Body of pancreas (tissue), 4 donors: ENCODE measurements around the gene HAP1. TPM values are rescaled to one million over a fixed set of nuclear protein-coding genes. Genes with fewer than 3 reads are reported as not detected.

Source experiments
- ATAC-seq: fragments of 150-250 bp; one replicate; pipeline ENCODE4 v1.9.1; 2016
- DNase-seq, 4 donors: peaks; one replicate each; pipeline ENCODE4 v3.0.0-alpha.2; 2019
- H3K27ac ChIP-seq, 4 donors: fragments of 200-600 bp; sonication (generic); 1 replicate in 3 of 4; 2 replicates in 1 of 4; pipeline versions ENCODE4 v1.5.1 to v1.6.1; 2016 to 2019; ENCODE audit warnings: mild to moderate bottlenecking in 1 of 4, mixed read lengths in 1 of 4, moderate library complexity in 1 of 4
- H3K27me3 ChIP-seq, 2 donors: fragments of 200-600 bp; sonication (generic); one replicate each; pipeline ENCODE4 v1.6.0; 2016; ENCODE audit warnings: mild to moderate bottlenecking in 1 of 2
- H3K36me3 ChIP-seq, 2 donors: fragments of 200-600 bp; sonication (generic); replicated peaks in 1 of 2; 2 replicates each; pipeline ENCODE4 v1.5.1; 2016; ENCODE audit warnings: low read depth in 2 of 2; ENCODE audit not compliant: insufficient read depth in 1 of 2
- H3K4me1 ChIP-seq: fragments of 200-600 bp; sonication (generic); one replicate; pipeline ENCODE4 v1.6.0; 2016
- H3K4me3 ChIP-seq, 2 donors: fragments of 200-600 bp; sonication (generic); 1 replicate in 1 of 2; 2 replicates in 1 of 2; pipeline ENCODE4 v1.5.1; 2016 to 2019
- H3K9me3 ChIP-seq, 3 donors: fragments of 200-600 bp; sonication (generic); 1 replicate in 2 of 3; 2 replicates in 1 of 3; pipeline ENCODE4 v1.5.1; 2016
- POLR2A ChIP-seq, 3 donors: fragments of 450-650 bp; IDR thresholded peaks; one replicate each; pipeline ENCODE4 v1.6.1; 2016; ENCODE audit warnings: antibody characterized with exemption in 3 of 3, mild to moderate bottlenecking in 2 of 3
- WGBS, 2 donors: methylation state at CpG; one replicate each; pipeline ENCODE4 v1.1.5; 2017; 5-methylcytosine and 5-hydroxymethylcytosine counted together
- intact Hi-C: fragments of 100-400 bp; cut with DNase I; formaldehyde crosslinking; loops from one replicate; pipeline ENCODE4 v1.15.1; 2023
- total RNA-seq, 2 donors: library from RNA; depleted of rRNA; stranded (reverse); fragments of >200 nt; gene quantifications; one replicate each; pipeline ENCODE4 v1.1.0, GENCODE V29; 2016
- TF ChIP-seq, protein P1 (sequence below), 7 experiments: fragments of 450-650 bp in 4 of 7; fragments of 200-600 bp in 3 of 7; sonication (generic) in 3 of 7; IDR thresholded peaks; one replicate each; pipeline ENCODE4 v1.5.1; 2016 to 2019; ENCODE audit warnings: antibody characterized with exemption in 7 of 7

HAP1 gene
- total RNA-seq, 2 donors from 2014 or later = 0.52 to 1.3 TPM

DNA sequence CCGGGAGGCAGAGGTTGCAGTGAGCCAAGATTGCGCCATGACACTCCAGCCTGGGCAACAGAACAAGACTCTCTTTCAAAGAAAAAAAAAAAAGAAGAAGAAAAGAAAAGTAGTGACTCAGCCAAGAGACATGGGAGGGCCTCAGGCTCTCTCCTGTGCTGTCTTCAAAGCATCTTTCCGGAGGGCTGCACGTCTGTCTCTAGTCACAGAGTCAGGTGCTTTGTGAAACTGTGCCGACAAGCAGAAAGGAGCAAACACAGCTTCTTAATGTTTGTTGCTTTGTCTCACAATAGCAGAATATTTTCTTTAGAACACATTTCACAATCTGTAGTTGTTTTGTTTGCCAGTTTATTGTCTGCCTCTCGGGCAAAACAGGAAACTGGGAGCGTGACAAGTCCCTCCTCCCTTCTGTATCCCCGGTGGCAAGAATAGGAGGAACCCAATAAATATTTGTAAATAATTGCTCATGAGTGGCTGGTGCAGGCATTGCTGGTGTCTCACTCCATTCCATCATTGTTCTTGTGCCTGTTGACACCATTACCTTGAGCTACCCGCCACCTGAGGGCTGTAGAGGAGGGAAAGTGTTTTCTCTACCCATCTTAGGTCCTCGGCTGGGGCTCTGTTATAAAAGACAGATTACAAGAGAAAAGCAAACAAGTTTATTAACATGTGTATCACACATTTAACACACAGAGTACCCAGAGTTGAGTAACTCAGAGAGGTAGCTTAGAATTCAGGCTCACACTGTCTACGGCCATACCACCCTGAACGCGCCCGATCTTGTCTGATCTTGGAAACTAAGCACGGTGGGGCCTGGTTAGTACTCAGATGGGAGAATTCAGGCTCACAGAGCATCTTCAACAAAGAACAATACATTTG is 16.8 kb downstream of the HAP1 start:
- no peaks in the 10 kb centered on the region for H3K36me3 ChIP-seq
- intact Hi-C loops = no loop called here
- H3K27ac ChIP-seq = no peak overlapping the region
- DNase-seq (no peak), ATAC-seq (peak; percentile 30)
- WGBS, 2 donors = 62 to 64% methylated on average over 15 of the region's 15 CpGs
- H3K4me3 ChIP-seq = no peak overlapping the region
- no peaks in the 10 kb centered on the region for H3K27me3 ChIP-seq
- TF ChIP-seq, protein P1, sequence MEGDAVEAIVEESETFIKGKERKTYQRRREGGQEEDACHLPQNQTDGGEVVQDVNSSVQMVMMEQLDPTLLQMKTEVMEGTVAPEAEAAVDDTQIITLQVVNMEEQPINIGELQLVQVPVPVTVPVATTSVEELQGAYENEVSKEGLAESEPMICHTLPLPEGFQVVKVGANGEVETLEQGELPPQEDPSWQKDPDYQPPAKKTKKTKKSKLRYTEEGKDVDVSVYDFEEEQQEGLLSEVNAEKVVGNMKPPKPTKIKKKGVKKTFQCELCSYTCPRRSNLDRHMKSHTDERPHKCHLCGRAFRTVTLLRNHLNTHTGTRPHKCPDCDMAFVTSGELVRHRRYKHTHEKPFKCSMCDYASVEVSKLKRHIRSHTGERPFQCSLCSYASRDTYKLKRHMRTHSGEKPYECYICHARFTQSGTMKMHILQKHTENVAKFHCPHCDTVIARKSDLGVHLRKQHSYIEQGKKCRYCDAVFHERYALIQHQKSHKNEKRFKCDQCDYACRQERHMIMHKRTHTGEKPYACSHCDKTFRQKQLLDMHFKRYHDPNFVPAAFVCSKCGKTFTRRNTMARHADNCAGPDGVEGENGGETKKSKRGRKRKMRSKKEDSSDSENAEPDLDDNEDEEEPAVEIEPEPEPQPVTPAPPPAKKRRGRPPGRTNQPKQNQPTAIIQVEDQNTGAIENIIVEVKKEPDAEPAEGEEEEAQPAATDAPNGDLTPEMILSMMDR (IDR thresholded peaks at IDR 0.05) = no peak
- no peak for TF ChIP-seq POLR2A (IDR thresholded peaks at IDR 0.05)
- peaks cover 10% of the 10 kb centered on the region for H3K4me1 ChIP-seq
- H3K9me3 ChIP-seq = no peaks in the 10 kb centered on the region

DNA sequence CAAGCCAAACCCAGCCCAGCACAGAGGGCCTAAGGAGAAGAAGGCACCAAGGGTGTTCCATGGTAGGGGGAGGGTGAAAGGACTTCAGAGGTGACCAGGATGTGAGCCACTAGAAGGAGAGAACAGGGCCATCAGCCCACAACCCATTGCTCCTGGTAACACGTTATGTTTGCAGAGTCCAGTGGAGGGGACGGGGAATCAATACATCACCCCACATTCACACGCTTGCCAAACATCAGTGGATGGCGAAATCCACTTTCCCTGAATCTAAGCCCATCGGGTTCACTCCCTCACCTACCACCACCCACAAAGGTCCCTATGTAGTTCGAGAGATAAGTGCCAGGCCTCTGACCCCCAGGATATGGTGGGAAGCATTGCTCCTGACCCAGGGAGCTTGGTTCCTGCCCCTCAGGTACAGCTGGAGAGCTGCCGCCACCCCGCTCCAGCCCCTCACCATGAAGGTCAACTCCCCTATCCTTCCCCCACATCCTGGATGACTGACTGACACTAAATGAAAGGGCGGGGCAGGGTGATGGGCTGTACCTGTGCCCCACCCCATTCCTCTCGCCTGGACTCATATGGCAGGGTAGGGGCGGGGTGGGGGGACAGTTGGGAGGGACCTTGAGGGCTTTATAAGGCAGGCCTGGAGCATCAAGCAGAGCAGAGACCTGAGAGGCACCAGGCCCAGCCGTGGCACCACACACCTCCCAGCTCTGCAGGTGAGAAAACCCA is 22.6 kb downstream of the HAP1 start, which contains the start of gene GAST:
Gene GAST, plus strand, starts transcription at position 663 of the 732 bp plus-strand sequence. CDS start 3,106 bp downstream, outside the sequence.
- Histone ChIP-seq H3K4me3 (no peak within 1 kb of the TSS), H3K36me3 (no peaks in the 10 kb centered on the region), H3K27me3 (no peaks in the 10 kb centered on the region), H3K27ac (no peak within 1 kb of the TSS), H3K4me1 (no peaks in the 10 kb centered on the region), H3K9me3 (no peaks in the 10 kb centered on the region)
- ATAC-seq (no peak), DNase-seq (no peak)
- intact Hi-C loops = no loop called here
- TF ChIP-seq POLR2A (IDR thresholded peaks at IDR 0.05) = no peak
- TF ChIP-seq, protein P1 (IDR thresholded peaks at IDR 0.05) = no peak
- WGBS, 2 donors = 82 to 83% methylated on average over 11 to 12 of the region's 12 CpGs

DNA sequence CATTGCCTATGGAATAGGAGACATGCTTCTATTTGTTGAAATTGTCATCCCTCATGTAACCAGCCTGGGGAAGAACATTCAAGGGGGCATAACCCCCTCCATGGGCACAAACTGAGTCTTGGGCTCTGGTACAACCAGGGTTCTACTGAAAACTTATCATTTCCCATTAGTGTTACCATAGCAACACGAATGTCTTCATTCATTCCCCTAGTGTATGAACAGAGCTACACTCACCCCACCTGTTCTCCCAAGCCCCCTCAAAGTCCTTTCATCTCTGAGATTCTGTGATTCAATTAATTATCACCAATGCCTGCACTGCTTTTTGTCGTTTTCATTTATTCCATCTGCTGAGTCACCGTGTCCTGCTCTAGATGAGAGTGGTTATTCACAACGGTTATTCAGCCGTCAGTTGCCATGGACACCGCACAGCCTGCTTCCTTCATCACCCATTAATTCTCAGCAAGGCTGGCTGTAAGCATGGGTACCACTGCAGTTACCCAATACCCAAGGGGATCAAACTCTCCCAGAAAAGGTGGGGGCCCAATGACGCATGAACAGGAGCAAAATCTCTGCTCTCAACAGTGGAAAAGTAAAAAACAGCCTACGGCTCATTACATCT is 23.9 kb downstream of the HAP1 start:
- Histone ChIP-seq H3K4me1 (peaks cover 2% of the 10 kb centered on the region), H3K27me3 (no peaks in the 10 kb centered on the region), H3K4me3 (no peak overlapping the region), H3K36me3 (no peaks in the 10 kb centered on the region), H3K9me3 (no peaks in the 10 kb centered on the region), H3K27ac (no peak overlapping the region)
- DNase-seq = peak in 3 of 4 donors; percentile 31 to 59 (median 41)
- TF ChIP-seq POLR2A (IDR thresholded peaks at IDR 0.05) = no peak
- TF ChIP-seq, protein P1 (IDR thresholded peaks at IDR 0.05) = no peak
- WGBS, 2 donors = 44 to 59% methylated on average over 8 of the region's 8 CpGs
- ATAC-seq = no peak
- intact Hi-C loops = no loop called here

DNA sequence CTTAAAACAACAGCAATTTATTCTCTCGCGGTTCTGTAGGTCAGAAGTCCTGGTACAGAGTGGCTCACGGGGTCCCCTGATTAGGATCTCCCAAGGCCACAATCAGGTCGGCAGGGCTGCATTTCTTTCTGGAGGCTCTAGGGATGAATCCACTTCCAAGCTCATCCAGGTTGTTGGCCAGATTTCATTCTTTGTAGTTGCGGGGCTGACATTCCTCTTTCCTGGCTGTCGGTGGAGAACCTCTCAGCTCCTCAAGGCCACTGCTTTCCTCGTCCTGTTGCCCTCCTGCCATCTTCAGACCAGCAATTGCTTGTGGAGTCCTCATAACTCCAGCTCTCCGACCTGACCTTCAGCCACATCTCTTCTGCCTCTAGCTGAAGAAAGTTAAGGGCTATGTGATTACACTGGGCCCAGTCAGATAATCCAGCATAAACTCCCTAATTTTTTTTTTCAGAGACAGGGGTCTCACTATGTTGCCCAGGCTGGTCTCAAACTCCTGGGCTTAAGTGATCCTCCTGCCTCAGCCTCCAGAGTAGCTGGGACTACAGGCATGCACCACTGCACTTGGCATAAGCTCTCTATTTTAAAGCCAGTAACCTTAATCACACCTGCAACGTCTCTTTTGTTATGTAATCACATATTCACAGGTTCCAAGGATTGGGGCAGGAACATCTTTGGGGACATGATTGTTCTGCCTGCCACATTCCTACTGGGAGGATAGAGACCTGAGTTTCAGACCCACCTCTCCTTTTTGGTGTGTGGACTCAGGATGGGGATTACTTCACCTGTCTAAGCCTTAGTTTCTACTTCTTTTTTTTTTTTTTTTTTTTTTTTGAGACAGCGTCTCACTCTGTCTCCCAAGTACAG is 26.4 kb downstream of the HAP1 start:
- intact Hi-C loops = no loop called here
- Histone ChIP-seq H3K27me3 (no peaks in the 10 kb centered on the region), H3K4me3 (no peak overlapping the region), H3K9me3 (no peaks in the 10 kb centered on the region), H3K36me3 (no peaks in the 10 kb centered on the region), H3K4me1 (peaks cover 6% of the 10 kb centered on the region), H3K27ac (no peak overlapping the region)
- ATAC-seq = no peak
- no peak for DNase-seq
- no peak for TF ChIP-seq POLR2A (IDR thresholded peaks at IDR 0.05)
- TF ChIP-seq, protein P1 (IDR thresholded peaks at IDR 0.05) = no peak
- WGBS, 2 donors = 59 to 66% methylated on average over 9 of the region's 10 CpGs
